HFF-Myc (cell line): ENCODE results near the gene POLR2J3.
"Not testable (repeated sequence)": the region's sequence is repeated elsewhere in the genome, so short reads cannot be mapped to it uniquely, and the experiment has no call there.

Experiments
- DNase-seq: peaks from one replicate; pipeline ENCODE4 v3.0.0-alpha.2; 2011; ENCODE audit warnings: low read depth; ENCODE audit errors: extremely low read depth
- H3K4me3 ChIP-seq: replicated peaks from 2 replicates; pipeline ENCODE4 v1.5.1; 2011; ENCODE audit warnings: low read depth, mild to moderate bottlenecking, control low read depth, low read length

Gene POLR2J3

GRCh38 chr7:102596036-102596435, 23.7 kb upstream of the POLR2J3 start:
- DNase-seq, H3K4me3 ChIP-seq: not testable (repeated sequence)

- not testable (repeated sequence) for DNase-seq
These were observed 21.4 kb upstream of the POLR2J3 start for GRCh38 chr7:102593637-102594334.

GRCh38 chr7:102592477-102593019, 20.2 kb upstream of the POLR2J3 start:
- not testable (repeated sequence) for H3K4me3 ChIP-seq, DNase-seq

More at GRCh38 chr7:102593637-102594334, 21.4 kb upstream of the POLR2J3 start:
- H3K4me3 ChIP-seq, result not testable (repeated sequence)

- not testable (repeated sequence) for DNase-seq, H3K4me3 ChIP-seq
These were observed 17.5 kb upstream of the POLR2J3 start for GRCh38 chr7:102589857-102590256.

GRCh38 chr7:102583495-102583894, 11.1 kb upstream of the POLR2J3 start:
- not testable (repeated sequence) for DNase-seq, H3K4me3 ChIP-seq

- H3K4me3 ChIP-seq, DNase-seq: not testable (repeated sequence)
These were observed 9.3 kb upstream of the POLR2J3 start for GRCh38 chr7:102581722-102582121.

- H3K4me3 ChIP-seq, DNase-seq: not testable (repeated sequence)
These were observed 6.1 kb upstream of the POLR2J3 start for GRCh38 chr7:102578486-102578885.

GRCh38 chr7:102577315-102578240, 5.2 kb upstream of the POLR2J3 start:
- DNase-seq, H3K4me3 ChIP-seq: not testable (repeated sequence)

GRCh38 chr7:102576363-102576762, 4.0 kb upstream of the POLR2J3 start:
- not testable (repeated sequence) for H3K4me3 ChIP-seq, DNase-seq

GRCh38 chr7:102574607-102575006, 2.2 kb upstream of the POLR2J3 start:
- H3K4me3 ChIP-seq, DNase-seq: not testable (repeated sequence)

- DNase-seq, H3K4me3 ChIP-seq: not testable (repeated sequence)
These were observed 3.8 kb downstream of the POLR2J3 start for GRCh38 chr7:102568620-102569019.

GRCh38 chr7:102550808-102551422, 21.5 kb downstream of the POLR2J3 start, which contains the start of gene SPDYE2:
TSS of gene SPDYE2 (plus strand) at chr7:102551226. CDS start at chr7:102553256, 2,030 bp downstream.
- not testable (repeated sequence) for H3K4me3 ChIP-seq, DNase-seq

GRCh38 chr7:102546353-102546752, 26.0 kb downstream of the POLR2J3 start:
- H3K4me3 ChIP-seq, DNase-seq: not testable (repeated sequence)

GRCh38 chr7:102545288-102545687, 27.1 kb downstream of the POLR2J3 start:
- not testable (repeated sequence) for H3K4me3 ChIP-seq, DNase-seq

GRCh38 chr7:102544372-102544771, 28.0 kb downstream of the POLR2J3 start:
- H3K4me3 ChIP-seq, DNase-seq: not testable (repeated sequence)

GRCh38 chr7:102543596-102543995, 28.8 kb downstream of the POLR2J3 start, which contains the start of gene UPK3BL2:
TSS of gene UPK3BL2 (minus strand) at chr7:102543696. CDS start at chr7:102543636, 60 bp downstream.
- DNase-seq, H3K4me3 ChIP-seq: not testable (repeated sequence)

- DNase-seq, H3K4me3 ChIP-seq: not testable (repeated sequence)
These were observed 29.6 kb downstream of the POLR2J3 start for GRCh38 chr7:102542771-102543170.

- not testable (repeated sequence) for H3K4me3 ChIP-seq, DNase-seq
These were observed 30.3 kb downstream of the POLR2J3 start for GRCh38 chr7:102542083-102542482.
